ACC112 (cell line): ENCODE data around the gene CGB8.
A peak's percentile ranks its signal among the peaks of the same experiment; 100 is the strongest.
"Not testable (repeated sequence)": the region's sequence is repeated elsewhere in the genome, so short reads cannot be mapped to it uniquely, and the experiment has no call there.

ENCODE experiments used
- H2AFZ ChIP-seq: fragments of 200-600 bp; sonication (generic); one replicate; pipeline ENCODE4 v1.6.0; 2017; ENCODE audit warnings: antibody characterized with exemption, low read length; ENCODE audit not compliant: unreplicated experiment
- H3K27ac ChIP-seq: fragments of 200-600 bp; sonication (generic); 2 replicates; pipeline ENCODE4 v1.5.1; 2014; ENCODE audit warnings: low read depth, mild to moderate bottlenecking, antibody characterized with exemption, low read length, moderate library complexity
- H3K27me3 ChIP-seq: fragments of 200-600 bp; sonication (generic); 2 replicates; pipeline ENCODE4 v1.6.1; 2014; ENCODE audit warnings: mild to moderate bottlenecking, antibody characterized with exemption, low read length, moderate library complexity, mixed read lengths; ENCODE audit not compliant: insufficient read depth
- H3K36me3 ChIP-seq: fragments of 200-600 bp; sonication (generic); 2 replicates; pipeline ENCODE4 v1.6.1; 2016; ENCODE audit warnings: mild to moderate bottlenecking, antibody characterized with exemption, low read length, moderate library complexity, mixed read lengths; ENCODE audit not compliant: insufficient read depth
- H3K4me1 ChIP-seq: fragments of 200-600 bp; sonication (generic); one replicate; pipeline ENCODE4 v1.6.1; 2016; ENCODE audit warnings: low read length, mixed read lengths; ENCODE audit not compliant: insufficient read depth, unreplicated experiment, control insufficient read depth
- H3K4me3 ChIP-seq: fragments of 200-600 bp; sonication (generic); 2 replicates; pipeline ENCODE4 v1.5.1; 2014; ENCODE audit warnings: mild to moderate bottlenecking, low read depth, low read length
- H3K79me2 ChIP-seq: fragments of 200-600 bp; sonication (generic); one replicate; pipeline ENCODE4 v1.6.0; 2016; ENCODE audit warnings: low read length; ENCODE audit not compliant: control insufficient read depth, unreplicated experiment, insufficient read depth

The CGB8 gene

GRCh38 chr19:49081273-49081672 lies 32.4 kb upstream of the CGB8 start:
- Histone ChIP-seq H2AFZ (no peak overlapping the region), H3K79me2 (peaks cover 9% of the 10 kb centered on the region), H3K27me3 (no peaks in the 10 kb centered on the region), H3K27ac (no peak overlapping the region), H3K4me3 (no peak overlapping the region), H3K36me3 (no peaks in the 10 kb centered on the region), H3K4me1 (no peaks in the 10 kb centered on the region)

DNA sequence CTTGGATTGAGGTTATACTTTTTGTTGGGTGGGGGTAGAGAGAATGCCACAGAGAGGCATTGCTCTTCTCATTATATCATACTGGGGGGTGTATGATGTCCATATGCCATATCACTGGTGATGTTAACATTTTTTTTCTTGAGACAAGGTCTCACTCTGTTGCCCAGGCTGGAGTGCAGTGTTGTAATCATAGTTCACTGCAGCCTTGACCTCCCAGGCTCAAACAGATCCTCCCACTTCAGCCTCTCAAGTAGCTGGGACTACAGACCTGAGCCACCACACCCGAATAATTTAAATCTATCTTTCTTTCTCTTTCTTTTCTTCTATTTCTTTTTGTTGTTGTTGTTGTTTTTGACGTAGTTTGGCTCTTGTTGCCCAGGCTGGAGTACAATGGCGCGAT lies 31.5 kb upstream of the CGB8 start:
- H3K79me2 ChIP-seq: peaks cover under 1% of the 10 kb centered on the region
- H3K4me1 ChIP-seq: no peaks in the 10 kb centered on the region
- H3K27me3 ChIP-seq: no peaks in the 10 kb centered on the region
- no peak overlapping the region for H3K27ac ChIP-seq
- H3K4me3 ChIP-seq: no peak overlapping the region
- H3K36me3 ChIP-seq: no peaks in the 10 kb centered on the region
- H2AFZ ChIP-seq: no peak overlapping the region

GRCh38 chr19:49074869-49075268 lies 26.0 kb upstream of the CGB8 start:
- H3K79me2 ChIP-seq, H3K27ac ChIP-seq, H3K36me3 ChIP-seq, H3K4me3 ChIP-seq, H3K4me1 ChIP-seq, H2AFZ ChIP-seq: not testable (repeated sequence)
- peaks cover 21% of the 10 kb centered on the region for H3K27me3 ChIP-seq

GRCh38 chr19:49073514-49074378 lies 24.8 kb upstream of the CGB8 start:
- no peak overlapping the region for H2AFZ ChIP-seq
- peaks cover 21% of the 10 kb centered on the region for H3K27me3 ChIP-seq
- H3K36me3 ChIP-seq: no peaks in the 10 kb centered on the region
- H3K4me3 ChIP-seq: no peak overlapping the region
- no peak overlapping the region for H3K27ac ChIP-seq
- H3K4me1 ChIP-seq: no peaks in the 10 kb centered on the region
- no peaks in the 10 kb centered on the region for H3K79me2 ChIP-seq

DNA sequence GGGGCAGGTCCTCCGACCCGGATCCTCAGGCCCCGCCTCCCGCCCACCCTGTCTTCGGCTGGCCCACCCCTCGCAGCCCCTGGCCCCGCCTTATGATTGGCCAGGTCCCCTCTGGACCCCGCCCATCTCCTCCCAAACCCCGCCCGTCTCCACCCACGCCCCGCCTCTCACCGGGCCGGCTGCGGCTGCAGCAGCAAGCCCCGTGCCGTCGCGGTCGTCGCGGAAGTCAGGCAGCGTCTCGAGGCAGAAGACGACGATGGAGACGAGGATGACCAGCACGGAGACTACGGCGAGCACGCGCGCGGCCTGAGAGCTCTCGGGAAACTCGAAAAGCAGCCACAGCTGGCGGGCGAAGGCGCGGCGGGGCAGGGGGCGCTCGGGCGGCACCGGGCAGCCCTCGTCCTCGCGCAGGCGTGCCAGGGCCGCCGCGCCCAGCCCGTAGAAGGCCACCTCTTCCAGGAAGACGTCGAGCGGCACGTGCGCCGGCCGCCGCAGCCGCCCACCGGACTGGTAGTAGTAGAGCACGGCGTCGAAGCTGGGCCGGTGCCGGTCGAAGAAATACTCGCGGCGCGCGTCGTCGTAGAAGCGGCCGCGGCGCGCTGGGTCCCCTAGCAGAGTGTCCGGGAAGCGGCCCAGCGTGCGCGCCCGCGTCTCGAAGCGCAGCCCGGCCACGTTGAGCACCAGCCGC lies 23.1 kb upstream of the CGB8 start:
- Histone ChIP-seq H3K27ac (no peak overlapping the region), H2AFZ (no peak overlapping the region), H3K4me3 (no peak overlapping the region), H3K4me1 (no peaks in the 10 kb centered on the region), H3K27me3 (peaks cover 21% of the 10 kb centered on the region), H3K36me3 (no peaks in the 10 kb centered on the region), H3K79me2 (no peaks in the 10 kb centered on the region)

DNA sequence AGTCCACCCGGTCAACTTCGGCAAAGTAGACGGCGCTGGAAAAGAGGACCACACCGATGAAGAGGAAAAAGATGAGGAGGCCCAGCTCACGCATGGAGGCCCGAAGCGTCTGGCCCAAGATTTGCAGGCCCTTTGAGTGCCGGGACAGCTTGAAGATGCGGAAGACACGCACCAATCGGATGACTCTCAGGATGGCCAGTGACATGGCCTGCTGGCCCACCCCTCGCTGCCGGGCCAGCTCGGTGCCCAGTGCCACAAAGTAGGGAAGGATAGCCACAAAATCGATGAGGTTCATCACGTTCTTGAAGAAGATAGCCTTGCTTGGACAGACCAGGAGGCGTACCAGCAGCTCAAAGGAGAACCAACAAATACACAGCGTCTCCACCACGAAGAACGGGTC lies 21.5 kb upstream of the CGB8 start:
- H3K27me3 ChIP-seq: peaks cover 22% of the 10 kb centered on the region
- H3K27ac ChIP-seq: no peak overlapping the region
- no peaks in the 10 kb centered on the region for H3K36me3 ChIP-seq
- H2AFZ ChIP-seq: no peak overlapping the region
- H3K79me2 ChIP-seq: no peaks in the 10 kb centered on the region
- H3K4me3 ChIP-seq: no peak overlapping the region
- no peaks in the 10 kb centered on the region for H3K4me1 ChIP-seq

DNA sequence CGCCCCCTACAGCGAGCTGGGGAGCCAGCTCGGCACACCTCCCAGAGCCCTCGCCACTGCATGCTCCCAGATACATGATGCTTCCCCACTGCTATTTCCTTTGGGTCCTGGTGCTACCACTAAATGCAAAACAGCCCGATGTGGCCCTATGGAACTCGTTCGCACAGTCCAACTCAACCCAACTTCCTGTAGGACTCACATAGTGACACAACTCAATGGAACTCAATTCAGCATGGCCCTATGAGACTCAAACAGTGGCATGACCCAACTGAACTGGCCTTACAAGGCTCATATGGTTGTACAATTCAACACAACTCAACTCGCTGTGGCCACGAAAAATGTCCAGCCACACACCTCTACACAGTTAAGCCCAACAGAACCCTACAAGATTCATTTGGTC lies 20.1 kb upstream of the CGB8 start:
- Histone ChIP-seq H3K27me3 (peaks cover 24% of the 10 kb centered on the region), H3K4me1 (no peaks in the 10 kb centered on the region), H3K79me2 (no peaks in the 10 kb centered on the region), H3K36me3 (no peaks in the 10 kb centered on the region), H3K27ac (no peak overlapping the region), H2AFZ (no peak overlapping the region), H3K4me3 (no peak overlapping the region)

DNA sequence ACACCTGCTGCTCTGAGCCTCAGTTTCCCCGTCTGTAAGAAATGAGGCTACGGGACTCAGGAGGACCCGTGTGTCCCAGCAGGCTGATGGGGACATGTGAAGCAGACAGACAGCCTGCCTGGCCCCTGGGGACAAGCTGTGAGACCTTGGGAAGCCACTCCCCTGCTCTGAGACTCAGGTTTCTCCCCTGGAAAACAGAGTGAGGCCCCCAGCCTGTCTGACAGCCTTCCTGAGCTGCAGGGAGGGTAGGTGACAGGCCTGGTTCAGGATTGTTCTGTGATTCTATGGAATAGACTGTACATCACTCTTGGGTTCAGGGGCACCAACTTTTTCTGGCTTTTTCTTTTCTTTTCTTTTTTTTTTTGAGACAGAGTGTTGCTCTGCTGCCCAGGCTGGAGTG lies 18.6 kb upstream of the CGB8 start:
- Histone ChIP-seq H3K4me3 (no peak overlapping the region), H3K79me2 (no peaks in the 10 kb centered on the region), H3K36me3 (no peaks in the 10 kb centered on the region), H3K27me3 (peaks cover 12% of the 10 kb centered on the region; the same call in 1 of the 2 replicates), H3K27ac (no peak overlapping the region), H3K4me1 (no peaks in the 10 kb centered on the region), H2AFZ (no peak overlapping the region)

GRCh38 chr19:49065905-49066512 lies 17.1 kb upstream of the CGB8 start:
- Histone ChIP-seq H3K4me1 (no peaks in the 10 kb centered on the region), H3K4me3 (no peak overlapping the region), H2AFZ (no peak overlapping the region), H3K79me2 (no peaks in the 10 kb centered on the region), H3K36me3 (no peaks in the 10 kb centered on the region), H3K27me3 (0 out of 2 replicates have a peak, but pooled peaks cover 3% of the 10 kb centered on the region), H3K27ac (no peak overlapping the region)

DNA sequence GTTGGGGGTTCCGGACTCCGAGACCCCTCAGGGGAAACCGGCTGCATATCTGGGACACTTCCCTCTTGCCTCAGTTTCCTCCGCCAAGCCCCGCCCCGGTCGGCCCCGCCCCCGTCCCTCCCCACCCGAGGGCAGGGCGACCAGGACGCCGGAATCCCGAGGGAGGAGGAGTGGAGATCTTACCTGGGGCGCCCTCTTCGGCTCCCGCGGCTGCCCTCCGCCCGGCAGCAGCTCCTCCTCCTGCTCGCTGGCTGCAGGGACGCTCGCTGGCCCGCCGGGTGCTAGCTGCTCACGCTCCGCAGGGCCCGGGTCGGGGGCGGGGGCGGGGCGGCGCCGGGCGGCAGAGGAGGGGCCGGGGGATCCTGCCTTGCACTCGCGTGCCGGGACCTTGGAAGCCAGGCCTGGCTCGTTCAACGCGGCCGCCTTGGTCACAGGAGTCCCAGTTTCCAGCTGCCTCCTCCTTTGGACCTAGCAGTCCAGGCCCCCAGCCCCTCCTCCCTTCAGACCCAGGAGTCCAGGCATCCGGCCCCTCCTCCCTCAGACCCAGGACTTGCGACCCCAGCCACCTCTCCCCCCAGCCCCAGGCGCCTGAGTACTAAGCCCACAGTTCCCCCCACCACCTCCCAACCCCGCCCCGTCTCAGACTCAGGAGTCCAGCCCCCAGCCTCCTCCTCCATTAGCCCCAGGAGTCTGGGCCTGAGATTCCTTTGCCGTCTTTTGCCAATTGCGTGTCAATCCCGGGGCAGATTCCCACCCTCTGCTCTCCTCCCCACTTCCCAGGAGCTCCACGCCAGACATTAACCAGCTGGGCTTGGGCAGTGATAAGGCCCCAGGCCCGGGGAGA lies 16.1 kb upstream of the CGB8 start, which contains the start of gene NTF4:
Gene NTF4 (minus strand): TSS at position 51 of the 844 bp plus-strand sequence. CDS start 2,821 bp downstream, outside the sequence.
- Histone ChIP-seq H3K27me3 (0 out of 2 replicates have a peak, but pooled peaks cover 3% of the 10 kb centered on the region), H3K79me2 (no peaks in the 10 kb centered on the region), H3K36me3 (no peaks in the 10 kb centered on the region), H3K27ac (no peak within 1 kb of the TSS), H3K4me3 (peak within 1 kb of the TSS; percentile 54), H2AFZ (no peak within 1 kb of the TSS), H3K4me1 (no peaks in the 10 kb centered on the region)
